ENCODE results near the gene ALK.

- TF ChIP-seq CTCF (IDR thresholded peaks at IDR 0.05), result no peak
- no peak for TF ChIP-seq POLR2A (IDR thresholded peaks at IDR 0.05)
Measured at GRCh38 chr2:29440921-29441623, 480.3 kb downstream of the ALK start.
